GM06990 (cell line): Measurements from ENCODE around the gene RPS6KC1.

Source experiments
- DNase-seq: peaks from one replicate; pipeline ENCODE4 v3.0.0-alpha.2; 2011; ENCODE audit not compliant: insufficient read length; ENCODE audit errors: extremely low read depth
- H3K27me3 ChIP-seq: replicated peaks from 2 replicates; pipeline ENCODE4 v1.6.0; 2011; ENCODE audit warnings: low read length; ENCODE audit not compliant: control insufficient read depth, insufficient read depth
- H3K36me3 ChIP-seq: 2 replicates; pipeline ENCODE4 v1.5.1; 2011; ENCODE audit warnings: low read length; ENCODE audit not compliant: control insufficient read depth, insufficient read depth
- H3K4me3 ChIP-seq: replicated peaks from 2 replicates; pipeline ENCODE4 v1.5.1; 2011; ENCODE audit warnings: low read depth, mild to moderate bottlenecking, control low read depth, low read length
- CTCF ChIP-seq: IDR thresholded peaks from 2 replicates; pipeline ENCODE4 v1.5.1; 2011; ENCODE audit warnings: low read length, control low read depth, mild to moderate bottlenecking, inconsistent platforms; ENCODE audit not compliant: insufficient read depth, poor library complexity, severe bottlenecking

The RPS6KC1 gene

GRCh38 chr1:213250446-213250845 is 199.4 kb downstream of the RPS6KC1 start:
- Histone ChIP-seq H3K27me3 (no peaks in the 10 kb centered on the region), H3K4me3 (no peak overlapping the region), H3K36me3 (no peaks in the 10 kb centered on the region)
- no peak for TF ChIP-seq CTCF
- no peak for DNase-seq

GRCh38 chr1:213251972-213252371 is 200.9 kb downstream of the RPS6KC1 start:
- H3K4me3 ChIP-seq, result no peak overlapping the region
- TF ChIP-seq CTCF, result no peak
- no peaks in the 10 kb centered on the region for H3K36me3 ChIP-seq
- no peak for DNase-seq
- no peaks in the 10 kb centered on the region for H3K27me3 ChIP-seq

GRCh38 chr1:213256438-213257087 is 205.5 kb downstream of the RPS6KC1 start:
- TF ChIP-seq CTCF, result no peak
- no peak overlapping the region for H3K4me3 ChIP-seq
- no peaks in the 10 kb centered on the region for H3K27me3 ChIP-seq
- H3K36me3 ChIP-seq, result no peaks in the 10 kb centered on the region
- no peak for DNase-seq

GRCh38 chr1:213260311-213261075 is 209.5 kb downstream of the RPS6KC1 start:
- no peak for DNase-seq
- no peak overlapping the region for H3K4me3 ChIP-seq
- H3K27me3 ChIP-seq, result no peaks in the 10 kb centered on the region

GRCh38 chr1:213264531-213264930 is 213.5 kb downstream of the RPS6KC1 start:
- H3K27me3 ChIP-seq, result no peaks in the 10 kb centered on the region
- no peak overlapping the region for H3K4me3 ChIP-seq
- H3K36me3 ChIP-seq, result no peaks in the 10 kb centered on the region
- no peak for TF ChIP-seq CTCF
- DNase-seq, result no peak

More at GRCh38 chr1:213260311-213261075, 209.5 kb downstream of the RPS6KC1 start:
- TF ChIP-seq CTCF, result no peak
- H3K36me3 ChIP-seq, result no peaks in the 10 kb centered on the region
